ENCODE data around the gene CEP112.

Gene CEP112

DNA sequence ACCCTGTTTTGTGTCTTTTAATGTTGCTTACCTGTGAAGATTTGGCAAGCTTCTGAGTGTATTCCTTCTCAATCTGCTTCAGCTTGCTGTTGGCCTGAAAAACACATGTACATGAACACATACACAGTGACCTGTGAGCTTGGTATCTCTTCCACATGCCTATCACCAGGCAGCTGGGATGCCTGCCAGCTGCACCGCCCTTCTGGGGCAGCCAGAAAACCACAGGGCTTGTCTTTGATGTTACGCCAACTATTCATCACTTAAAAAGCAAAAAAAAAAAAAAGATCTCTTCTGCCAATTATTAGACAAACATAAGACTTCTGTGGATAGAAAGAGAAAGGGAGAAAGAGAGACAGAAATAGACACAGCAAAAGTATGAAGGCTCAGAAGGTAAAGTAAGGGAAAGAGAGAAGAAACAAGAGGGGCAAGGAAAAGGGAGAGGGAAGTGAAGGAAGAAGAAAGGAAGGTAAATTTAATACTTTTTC lies 441.3 kb downstream of the CEP112 start:
- Mint-ChIP-seq H3K9me3 (peaks cover 4% of the 10 kb centered on the region), H3K36me3 (ENCODE audit: low read depth) (no peaks in the 10 kb centered on the region), H3K4me3 (peak overlapping the region in 2 of 3 experiments; percentile 24 to 49), H3K4me1 (peaks cover 42% of the 10 kb centered on the region), H3K27me3 (ENCODE audit: low read depth) (no peaks in the 10 kb centered on the region), H3K27ac (peak overlapping the region; percentile 44 to 96 (median 95))
- no peak for TF ChIP-seq CTCF (IDR thresholded peaks at IDR 0.05; ENCODE audit: unreplicated experiment in 3 of 3)

GRCh38 chr17:65750166-65750565 lies 441.8 kb downstream of the CEP112 start:
- Mint-ChIP-seq H3K4me1 (peaks cover 47% of the 10 kb centered on the region), H3K27me3 (ENCODE audit: low read depth) (no peaks in the 10 kb centered on the region), H3K27ac (peak overlapping the region in 2 of 3 experiments; percentile 95 to 96), H3K4me3 (no peak overlapping the region), H3K9me3 (peaks cover under 1% of the 10 kb centered on the region), H3K36me3 (ENCODE audit: low read depth) (no peaks in the 10 kb centered on the region)
- no peak for TF ChIP-seq CTCF (IDR thresholded peaks at IDR 0.05; ENCODE audit: unreplicated experiment in 3 of 3)

- no peak for TF ChIP-seq CTCF (IDR thresholded peaks at IDR 0.05; ENCODE audit: unreplicated experiment in 3 of 3)
- Mint-ChIP-seq H3K36me3 (ENCODE audit: low read depth) (no peaks in the 10 kb centered on the region), H3K9me3 (no peaks in the 10 kb centered on the region), H3K27ac (no peak overlapping the region), H3K4me1 (peaks cover 53% of the 10 kb centered on the region), H3K27me3 (ENCODE audit: low read depth) (no peaks in the 10 kb centered on the region), H3K4me3 (no peak overlapping the region)
These were observed 442.5 kb downstream of the CEP112 start for GRCh38 chr17:65749479-65749878.

GRCh38 chr17:65745241-65745640 lies 446.7 kb downstream of the CEP112 start:
- Mint-ChIP-seq H3K27me3 (ENCODE audit: low read depth) (no peaks in the 10 kb centered on the region), H3K4me1 (peaks cover 43% of the 10 kb centered on the region), H3K4me3 (no peak overlapping the region), H3K27ac (peak overlapping the region; percentile 21 to 77 (median 24)), H3K9me3 (no peaks in the 10 kb centered on the region), H3K36me3 (ENCODE audit: low read depth) (no peaks in the 10 kb centered on the region)
- TF ChIP-seq CTCF (IDR thresholded peaks at IDR 0.05; ENCODE audit: unreplicated experiment in 3 of 3), result no peak

GRCh38 chr17:65743308-65743655 lies 448.7 kb downstream of the CEP112 start:
- Mint-ChIP-seq H3K27ac (peak overlapping the region; percentile 7 to 85 (median 64)), H3K36me3 (ENCODE audit: low read depth) (peaks cover 9% of the 10 kb centered on the region), H3K27me3 (ENCODE audit: low read depth) (no peaks in the 10 kb centered on the region), H3K4me3 (no peak overlapping the region), H3K9me3 (no peaks in the 10 kb centered on the region), H3K4me1 (peaks cover 31% of the 10 kb centered on the region)
- TF ChIP-seq CTCF (IDR thresholded peaks at IDR 0.05; ENCODE audit: unreplicated experiment in 3 of 3), result no peak
